GM18507 (cell line): ENCODE data around the gene BCL2L11.

Experiments used
- DNase-seq: peaks from one replicate; pipeline ENCODE4 v3.0.0; 2011; ENCODE audit warnings: low read depth; ENCODE audit not compliant: insufficient read length; ENCODE audit errors: extremely low spot score
- FAIRE-seq: peaks from 2 replicates; lab custom pipeline; 2011; peaks lifted over from hg19 to GRCh38; lab: Jason Lieb, UNC

The BCL2L11 gene

DNA sequence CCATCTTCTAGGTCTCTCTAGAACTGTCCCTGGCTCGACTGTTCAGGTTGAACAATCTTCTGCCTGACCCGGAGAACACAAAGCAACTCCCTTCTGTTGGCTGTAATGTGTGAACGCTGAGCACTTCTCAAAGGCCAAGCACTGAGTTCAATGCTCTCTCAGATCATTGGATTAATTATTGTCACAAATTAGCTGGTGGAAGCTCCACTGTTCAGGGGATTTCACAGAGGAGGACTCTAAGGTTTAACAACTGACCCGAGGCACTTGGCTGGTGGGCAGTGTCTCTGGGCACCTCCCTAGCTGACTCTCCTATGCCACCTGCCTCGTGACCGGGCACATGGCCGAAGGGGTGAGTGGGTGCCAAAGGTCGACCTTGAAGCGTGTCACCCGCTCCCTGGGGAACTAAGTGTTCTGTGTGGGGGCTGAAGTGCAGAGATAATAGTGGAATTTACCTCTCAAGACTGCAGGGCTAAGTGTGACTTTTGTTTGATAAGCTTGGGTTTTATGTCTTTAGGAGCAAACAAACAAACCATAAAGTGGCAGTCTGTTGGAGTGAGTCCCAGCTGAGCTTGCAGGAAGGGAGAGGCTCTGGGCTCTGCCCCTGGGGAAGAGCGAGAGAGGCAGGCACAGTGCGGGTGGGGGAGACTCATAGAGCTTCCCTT, 64.8 kb downstream of the BCL2L11 start:
- FAIRE-seq, result no peak
- no peak for DNase-seq

DNA sequence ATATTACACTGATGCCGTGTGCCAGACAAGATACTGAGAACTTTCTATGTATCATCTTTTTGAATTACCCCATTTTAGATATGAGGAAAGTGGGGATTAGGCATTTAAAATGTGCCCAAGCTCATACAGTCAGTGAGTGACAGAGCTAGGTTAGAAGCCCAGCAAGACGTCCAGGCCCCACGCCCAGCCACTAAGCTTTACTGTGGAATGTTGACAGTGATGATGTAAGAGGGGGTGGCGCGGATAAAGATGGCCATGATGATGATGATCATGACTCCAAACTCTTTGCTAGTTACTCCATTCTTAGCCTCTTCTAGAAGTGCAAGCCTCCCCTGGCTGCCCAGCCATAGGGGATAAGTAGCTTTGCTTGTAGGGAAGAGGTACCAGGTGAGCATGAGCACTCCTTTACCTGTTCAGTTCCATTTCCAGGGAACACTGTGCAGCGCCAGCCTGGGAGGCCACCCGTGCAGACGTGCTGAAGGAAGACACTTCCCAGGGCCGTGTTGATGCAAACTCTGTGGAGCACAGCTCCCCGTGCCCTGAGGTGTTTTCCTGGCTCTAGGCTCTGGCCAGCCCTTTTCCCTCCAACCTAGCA, 65.5 kb downstream of the BCL2L11 start:
- FAIRE-seq (no peak), DNase-seq (no peak)

DNA sequence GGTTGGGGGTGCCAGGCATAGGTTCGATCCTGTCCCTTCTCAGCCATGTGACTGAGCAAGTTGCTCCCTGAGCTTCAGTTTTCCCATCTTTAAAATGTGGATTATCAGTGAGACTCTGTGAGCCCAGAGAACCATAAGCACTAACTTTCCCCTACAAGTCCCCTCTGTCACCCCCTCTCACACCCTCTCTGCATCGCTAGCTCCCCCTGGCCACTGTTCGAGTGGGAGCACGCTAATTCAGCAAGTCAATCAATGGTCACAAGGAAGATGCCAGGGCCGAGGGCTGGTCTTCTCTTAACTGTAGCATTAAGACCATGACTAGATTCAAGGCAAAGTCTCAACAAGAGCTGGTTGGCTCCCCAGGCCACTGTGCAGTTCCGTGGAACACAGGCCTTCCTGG, 66.2 kb downstream of the BCL2L11 start:
- no peak for DNase-seq
- FAIRE-seq, result no peak

DNA sequence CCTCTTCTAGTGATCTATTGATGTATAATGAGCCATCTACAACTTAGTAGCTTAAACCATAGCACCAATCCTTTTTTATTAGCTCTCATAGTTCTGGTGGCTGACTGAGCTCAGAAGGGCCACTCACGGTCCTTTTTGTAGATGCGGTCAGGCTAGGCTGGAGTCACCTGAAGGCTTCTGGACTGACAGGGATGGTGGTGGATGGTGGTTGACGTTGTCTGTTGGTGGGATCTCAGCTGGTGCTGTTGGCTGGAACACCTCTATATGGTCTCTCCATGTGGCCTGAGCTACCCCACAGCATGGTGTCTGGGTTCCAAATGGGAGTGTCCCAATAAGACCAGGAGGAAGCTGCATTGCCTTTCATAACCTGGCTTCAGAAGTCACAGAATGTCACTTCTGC, 68.0 kb downstream of the BCL2L11 start:
- no peak for FAIRE-seq
- no peak for DNase-seq

DNA sequence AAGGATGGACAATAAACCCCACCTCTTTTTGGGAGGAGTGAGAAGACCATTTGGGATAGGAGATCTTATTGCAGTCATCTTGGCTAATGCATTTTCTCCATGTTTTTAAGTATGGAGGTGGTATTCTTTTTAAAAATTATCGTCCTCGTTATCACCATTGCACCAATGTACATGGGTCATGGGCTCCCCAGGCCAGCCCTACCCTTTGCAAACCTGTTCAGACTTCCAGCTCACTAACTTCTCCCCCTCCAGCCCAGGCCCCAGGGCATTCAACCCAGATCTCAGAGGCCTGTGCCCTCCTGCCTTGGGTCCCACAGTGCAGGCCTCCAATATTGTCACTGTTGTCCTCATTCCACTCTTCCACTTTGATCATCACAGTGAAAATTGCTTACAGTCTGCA, 68.4 kb downstream of the BCL2L11 start:
- FAIRE-seq (no peak), DNase-seq (no peak)

DNA sequence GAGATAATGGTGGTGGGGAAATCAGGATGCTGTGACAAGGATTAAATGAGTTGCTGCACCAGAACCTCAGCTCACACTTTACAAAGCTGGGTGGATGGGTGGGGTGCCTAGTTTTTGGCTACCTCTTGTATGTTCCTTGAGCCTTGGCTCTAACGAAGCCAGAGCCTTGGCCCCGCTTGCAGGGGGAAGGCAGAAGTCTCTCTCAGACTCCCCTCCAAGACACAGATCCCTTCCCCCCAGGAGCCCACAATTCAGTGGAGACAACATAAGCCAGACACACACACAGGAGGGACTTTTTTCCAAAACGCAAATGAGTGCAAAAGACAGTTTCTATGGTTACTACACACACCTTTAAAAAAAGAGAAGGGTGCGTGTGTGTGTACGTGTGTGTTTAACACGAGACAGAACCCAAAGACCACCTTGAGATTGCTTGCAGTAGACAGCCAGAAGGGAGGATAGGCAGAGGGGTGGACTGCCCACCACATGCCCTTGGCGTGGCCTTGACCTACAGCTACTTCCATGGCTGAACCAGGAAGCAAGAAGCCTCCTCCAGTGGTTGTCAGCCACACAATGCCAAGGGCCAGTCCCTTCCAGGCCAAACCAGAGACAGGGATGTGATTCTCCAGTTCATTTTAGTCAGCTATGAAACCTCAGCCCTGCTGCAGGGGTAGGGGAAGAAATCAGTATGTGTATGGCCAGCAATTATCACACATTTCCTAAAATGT, 70.3 kb downstream of the BCL2L11 start:
- DNase-seq (no peak), FAIRE-seq (no peak)

DNA sequence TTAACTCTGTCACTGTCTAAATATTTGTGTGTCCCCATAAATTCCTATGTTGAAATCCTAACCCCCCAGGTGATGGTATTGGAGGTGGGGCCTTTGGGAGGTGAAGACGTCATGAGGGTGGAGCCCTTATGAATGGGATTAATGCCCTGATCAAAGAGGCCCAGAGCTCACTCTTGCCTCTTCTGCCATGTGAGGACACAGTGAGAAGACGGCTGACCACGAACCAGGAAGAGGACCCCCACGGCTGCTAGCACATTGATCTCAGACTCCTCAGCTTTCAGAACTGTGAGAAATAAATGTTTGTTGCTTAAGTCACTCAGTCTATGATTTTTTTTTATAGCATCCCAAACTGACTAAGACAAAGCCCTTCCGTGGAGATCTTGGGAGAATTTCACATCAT, 71.2 kb downstream of the BCL2L11 start:
- no peak for FAIRE-seq
- DNase-seq, result no peak

DNA sequence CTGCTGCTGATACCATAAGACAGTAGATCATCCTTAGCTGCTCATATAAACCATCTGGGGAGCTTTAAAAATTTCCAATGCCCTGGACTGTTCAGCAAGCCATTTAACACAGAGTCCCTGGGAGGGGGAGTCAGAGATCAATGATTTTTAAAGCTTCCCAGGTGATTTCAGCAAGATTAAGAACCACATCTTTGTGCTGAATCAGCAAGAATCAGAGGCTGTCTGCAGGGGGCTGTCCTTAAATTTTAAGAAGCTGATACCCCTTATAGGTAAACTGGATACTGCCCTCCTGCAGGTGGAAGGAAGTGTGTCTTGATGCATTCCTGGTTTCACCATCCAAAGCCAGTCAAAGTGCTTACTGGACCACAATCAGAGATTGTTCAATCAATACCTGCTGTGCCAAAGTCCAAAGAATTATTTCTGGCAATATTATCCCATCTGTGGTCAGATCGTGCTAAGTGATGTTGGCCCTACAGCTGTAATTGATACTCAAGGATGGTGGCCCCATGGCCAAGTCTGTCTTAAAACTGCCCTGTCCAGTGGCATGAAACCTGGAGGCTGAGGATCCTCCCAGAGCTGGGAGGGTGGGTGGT, 72.2 kb downstream of the BCL2L11 start:
- FAIRE-seq (no peak), DNase-seq (no peak)

DNA sequence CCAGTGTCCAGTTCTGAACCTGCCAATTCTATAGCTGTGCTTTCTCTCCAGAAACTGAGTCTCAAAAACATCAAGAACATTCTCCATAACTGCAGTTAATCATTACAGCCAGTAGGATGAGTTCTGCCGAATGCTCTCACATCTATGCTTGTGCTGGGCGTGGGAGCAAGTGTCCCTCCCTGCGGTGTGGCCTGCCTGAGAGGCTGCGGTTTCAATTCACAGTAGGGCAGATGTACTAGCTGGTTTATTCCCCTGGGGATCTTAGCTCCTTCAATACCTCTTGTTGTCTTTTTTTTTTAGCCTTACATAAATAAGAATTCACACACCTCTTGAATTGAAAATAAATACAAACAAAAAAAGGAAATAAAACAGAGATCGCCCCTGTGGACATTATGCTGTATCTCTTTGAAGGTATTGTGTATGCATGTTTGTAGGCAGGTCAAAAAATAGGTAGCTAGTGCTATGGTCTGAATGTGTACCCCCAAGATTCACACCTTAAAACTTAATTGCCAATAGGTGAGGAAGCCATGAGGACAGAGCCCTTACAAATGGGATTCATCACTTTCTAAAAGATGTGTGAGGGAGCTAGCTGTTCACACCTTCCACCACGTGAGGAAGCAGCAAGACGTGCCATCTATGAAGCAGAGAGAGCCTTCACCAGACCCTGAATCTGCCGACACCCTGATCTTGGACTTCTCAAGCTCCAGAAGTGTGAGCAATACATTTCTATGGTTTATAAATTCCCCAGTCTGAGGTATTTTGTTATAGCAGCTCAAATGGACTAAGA, 74.3 kb downstream of the BCL2L11 start:
- peak; percentile 81 for DNase-seq
- FAIRE-seq, result peak; percentile 98

DNA sequence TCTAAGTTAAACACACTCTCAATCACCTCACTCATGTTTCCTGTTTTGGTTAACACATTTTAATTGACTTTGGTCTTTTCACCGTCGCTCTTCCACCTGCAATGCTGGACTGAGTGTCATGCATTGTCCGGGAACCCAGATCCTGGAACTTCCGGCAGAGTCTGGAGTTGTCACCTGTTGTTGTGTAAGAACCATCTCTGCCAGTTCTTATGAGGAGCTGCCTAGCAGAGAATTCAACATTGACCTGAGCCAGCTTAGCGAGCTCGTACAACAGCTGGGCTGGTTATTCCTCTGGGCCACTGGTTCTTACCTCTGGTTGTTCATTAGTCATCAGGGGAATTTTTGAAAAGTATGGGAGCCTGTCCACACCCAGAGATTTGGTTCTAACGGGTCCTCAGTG, 75.7 kb downstream of the BCL2L11 start:
- FAIRE-seq (peak; percentile 81), DNase-seq (no peak)

DNA sequence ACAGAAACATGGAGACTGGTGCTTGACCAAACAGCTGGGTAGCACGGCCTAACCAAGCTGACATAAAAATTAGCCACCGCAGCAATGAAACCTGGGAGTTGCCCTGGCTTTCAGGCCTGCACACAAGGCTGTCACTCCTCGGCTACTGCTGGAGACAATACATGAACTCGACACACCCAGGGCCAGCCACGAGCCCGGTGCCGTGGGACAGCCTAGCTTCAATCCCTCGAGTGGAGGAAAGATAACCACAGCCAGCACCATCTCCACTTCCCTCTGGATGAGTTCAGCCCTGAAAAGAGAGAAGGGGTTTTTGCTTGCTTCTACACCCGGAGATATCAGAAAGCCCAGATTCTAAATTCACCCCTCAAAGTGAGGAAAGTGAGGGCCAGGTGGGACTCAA, 78.0 kb downstream of the BCL2L11 start:
- FAIRE-seq, result no peak
- DNase-seq, result no peak

DNA sequence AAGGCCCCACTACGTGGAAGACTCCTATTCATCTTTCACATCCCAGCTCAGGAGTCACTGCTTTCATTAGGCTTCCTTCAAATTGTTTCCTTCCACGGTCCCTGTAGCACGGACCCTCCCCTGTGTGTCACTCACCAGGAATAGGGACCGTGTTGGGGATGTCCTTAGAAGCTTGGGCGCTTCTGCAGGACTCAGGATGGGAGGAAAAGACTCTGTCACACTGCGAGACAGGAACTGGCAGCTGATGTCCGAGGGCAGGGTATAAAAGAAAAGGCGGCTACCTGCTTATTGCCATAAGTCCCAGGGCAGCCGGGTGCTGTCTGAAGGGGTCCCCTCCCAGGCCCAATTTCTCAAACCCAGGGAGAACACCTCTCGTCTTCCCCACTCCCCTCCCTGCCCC, 79.1 kb downstream of the BCL2L11 start:
- FAIRE-seq, result no peak
- no peak for DNase-seq

DNA sequence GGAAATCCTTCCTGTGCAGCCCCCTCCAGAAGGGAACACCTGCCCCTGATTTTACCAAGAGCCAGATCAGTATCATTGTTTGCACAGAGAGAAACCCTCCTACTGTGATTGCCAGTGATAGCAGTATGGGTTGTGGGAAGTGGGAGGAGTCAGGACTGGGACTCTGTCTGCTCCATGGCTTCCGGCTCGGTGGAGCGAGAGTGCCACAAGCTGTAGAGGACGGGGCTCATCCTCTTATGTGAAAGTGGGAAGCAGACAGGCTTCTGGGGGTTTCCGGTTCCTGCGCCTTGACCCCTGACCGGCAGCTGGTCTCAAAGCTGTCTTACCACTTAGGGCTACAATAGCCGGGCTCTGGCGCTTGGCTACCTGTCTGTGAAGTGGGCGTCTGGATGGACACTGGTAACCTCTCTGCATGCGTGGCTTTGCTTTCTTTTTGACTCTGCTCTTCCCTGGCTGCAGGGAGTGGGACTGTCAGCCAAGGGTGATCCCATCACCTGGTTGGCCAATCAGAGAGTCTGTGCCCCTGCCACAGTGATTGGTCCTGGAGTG, 79.7 kb downstream of the BCL2L11 start:
- FAIRE-seq (no peak), DNase-seq (no peak)

DNA sequence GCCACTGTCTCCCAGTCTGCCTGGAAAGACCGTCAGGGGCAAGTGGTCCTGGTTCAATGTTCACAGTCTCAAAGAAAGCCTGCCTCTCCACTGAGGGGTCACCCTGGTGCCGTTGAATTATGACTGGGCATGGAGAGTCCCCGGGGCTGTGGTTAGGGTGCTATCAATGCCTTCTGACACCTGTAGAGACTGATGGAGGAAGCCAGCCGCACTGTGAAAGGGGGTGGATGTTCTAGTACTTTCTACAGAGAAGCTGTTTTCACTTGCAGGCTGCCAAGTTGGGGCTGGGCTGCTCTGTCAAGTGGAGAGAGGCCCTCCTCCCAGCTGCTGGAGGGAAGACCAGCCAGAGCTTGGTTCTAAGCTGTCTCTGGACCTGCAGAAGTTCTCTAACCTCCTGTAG, 80.5 kb downstream of the BCL2L11 start:
- DNase-seq (no peak), FAIRE-seq (peak; percentile 76)

DNA sequence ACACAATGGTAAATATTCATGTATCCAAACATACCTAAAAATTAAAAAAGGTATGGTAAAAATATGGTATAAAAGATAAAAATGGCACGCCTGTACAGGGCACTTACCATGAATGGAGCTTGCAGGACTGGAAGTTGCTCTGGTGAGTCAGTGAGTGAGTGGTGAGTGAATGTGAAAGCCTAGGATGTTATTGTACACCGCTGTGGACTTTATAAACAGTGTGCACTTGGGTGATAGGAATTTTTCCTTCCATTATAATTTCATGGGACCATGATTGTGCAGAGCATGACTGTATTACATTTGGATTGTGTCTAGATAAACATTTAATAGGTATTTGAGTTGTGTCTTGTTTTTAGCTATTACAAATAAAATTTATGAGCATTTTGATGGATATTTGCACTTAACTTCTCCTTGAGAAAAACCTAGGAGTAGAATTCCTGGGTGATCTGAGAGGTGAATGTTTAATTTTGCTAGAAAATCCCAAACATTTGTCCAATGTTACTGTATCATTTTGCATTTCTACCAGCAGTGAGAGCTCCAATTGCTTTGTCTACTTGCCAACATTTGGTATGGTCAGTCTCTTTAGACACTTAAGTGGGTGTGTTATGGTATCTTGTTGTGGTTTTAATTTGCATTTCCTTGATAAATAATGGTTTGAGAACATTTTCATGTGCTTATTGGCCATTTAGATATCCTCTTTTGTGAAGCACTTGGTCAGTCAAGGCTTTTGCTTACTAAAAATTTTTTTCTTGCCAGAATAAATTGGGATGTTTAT, 81.7 kb downstream of the BCL2L11 start:
- FAIRE-seq (no peak), DNase-seq (no peak)

DNA sequence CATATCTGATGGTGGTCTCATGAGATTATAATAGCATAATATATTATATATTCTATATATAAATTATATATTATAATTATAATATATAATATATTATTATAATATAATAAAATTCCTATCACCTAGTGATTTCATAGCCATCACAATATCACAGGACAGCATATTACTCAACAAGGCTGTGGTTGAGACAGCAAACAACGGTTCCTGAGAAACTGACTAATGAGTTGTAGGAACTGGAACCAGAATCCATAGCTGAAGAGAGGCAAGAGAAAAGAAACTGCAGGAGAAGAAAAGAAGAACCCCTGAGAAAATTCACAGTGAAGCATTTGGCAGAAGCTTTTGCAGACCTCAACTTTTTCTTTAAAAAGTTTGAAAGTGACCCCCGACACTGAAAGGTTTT, 84.0 kb downstream of the BCL2L11 start:
- no peak for FAIRE-seq
- no peak for DNase-seq

DNA sequence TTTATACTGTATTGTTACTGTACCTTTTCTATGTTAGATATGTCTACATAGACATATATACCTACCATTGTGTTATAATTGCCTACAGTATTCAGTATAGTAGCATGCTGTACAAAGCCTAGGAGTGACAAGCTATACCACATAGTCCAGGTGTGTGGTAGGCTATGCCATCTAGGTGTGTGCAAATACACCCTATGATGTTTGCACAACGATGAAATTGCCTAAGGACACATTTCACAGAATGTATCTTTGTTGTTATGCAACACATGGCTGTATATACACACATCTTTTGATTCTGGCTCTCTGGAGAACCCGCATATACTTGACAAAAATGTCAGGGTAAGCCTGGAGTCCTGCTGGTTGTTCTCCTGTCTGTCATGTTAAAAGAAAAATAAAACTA, 85.1 kb downstream of the BCL2L11 start:
- DNase-seq (no peak), FAIRE-seq (no peak)

DNA sequence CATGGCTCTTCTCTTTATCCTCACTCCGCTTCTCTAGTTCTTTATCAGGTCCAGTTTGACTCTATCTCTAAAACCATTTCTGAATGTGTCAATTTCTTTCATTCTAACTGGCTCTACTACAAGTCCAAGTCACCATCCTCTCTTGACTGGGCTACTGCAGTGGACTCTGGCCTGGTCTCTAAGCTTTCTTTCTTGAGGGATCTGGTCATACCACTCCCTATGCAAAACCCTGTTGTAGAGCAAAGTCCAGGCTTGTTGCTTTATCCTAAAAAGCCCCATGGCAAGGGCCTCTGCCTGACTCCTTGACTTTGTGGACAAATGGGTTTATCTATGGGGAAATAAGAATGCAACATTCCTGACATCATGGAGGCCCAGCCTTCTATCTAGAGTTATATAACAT, 87.1 kb downstream of the BCL2L11 start:
- FAIRE-seq, result no peak
- no peak for DNase-seq

DNA sequence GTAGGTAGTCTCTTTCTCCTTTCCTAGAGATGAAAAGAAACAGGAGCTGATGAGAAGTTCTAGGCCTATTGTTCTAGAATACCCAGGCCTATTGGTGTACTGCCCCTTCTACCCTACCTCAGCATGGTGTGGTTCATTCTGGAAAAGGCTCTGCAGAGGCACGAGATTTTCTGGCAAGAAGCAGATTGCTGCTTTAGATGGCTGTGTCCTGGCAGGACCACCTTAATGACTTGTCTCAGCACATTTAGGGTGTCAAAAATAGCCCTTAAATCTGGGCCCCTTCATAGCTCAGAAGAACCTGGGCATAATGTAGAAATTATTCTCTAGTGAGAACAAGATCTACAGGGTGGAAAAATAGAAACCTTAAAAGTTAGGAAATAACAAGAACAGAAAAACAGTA, 87.9 kb downstream of the BCL2L11 start:
- FAIRE-seq (no peak), DNase-seq (no peak)
